Large intestine (tissue), 3 donors: ENCODE measurements around the gene CACYBP. TPM values are rescaled to one million over a fixed set of nuclear protein-coding genes. Genes with fewer than 3 reads are reported as not detected.

ENCODE experiments used
- DNase-seq, 2 donors: peaks; one replicate each; pipeline versions ENCODE4 v3.0.0 to v3.0.0-alpha.2; 2013
- H3K27ac ChIP-seq: one replicate; pipeline ENCODE4 v1.5.1; 2013; ENCODE audit warnings: low read length
- H3K27me3 ChIP-seq: 2 replicates; pipeline ENCODE4 v1.6.1; 2013; ENCODE audit warnings: low read length; ENCODE audit not compliant: control insufficient read depth, insufficient read depth
- H3K36me3 ChIP-seq: 2 replicates; pipeline ENCODE4 v1.6.1; 2013; ENCODE audit warnings: low read length; ENCODE audit not compliant: control insufficient read depth, insufficient read depth
- H3K4me1 ChIP-seq: one replicate; pipeline ENCODE4 v1.6.1; 2013; ENCODE audit warnings: low read length; ENCODE audit not compliant: control insufficient read depth, insufficient read depth
- H3K4me3 ChIP-seq: one replicate; pipeline ENCODE4 v1.5.1; 2013; ENCODE audit warnings: low read length
- H3K9me3 ChIP-seq: one replicate; pipeline ENCODE4 v1.6.1; 2013; ENCODE audit warnings: mild to moderate bottlenecking, low read depth, low read length, moderate library complexity; ENCODE audit not compliant: control insufficient read depth
- WGBS: methylation state at CpG from one replicate; pipeline ENCODE4 v1.1.5; 2013; ENCODE audit warnings: low lambda C conversion rate; ENCODE audit not compliant: insufficient coverage; 5-methylcytosine and 5-hydroxymethylcytosine counted together
- polyA plus RNA-seq: library from polyadenylated mRNA; unstranded; fragments of 120-200 nt; gene quantifications from one replicate; pipeline ENCODE4 v1.2.1, GENCODE V29; 2013

The CACYBP gene
- polyA plus RNA-seq, 1 donor, result 98.3 TPM

DNA sequence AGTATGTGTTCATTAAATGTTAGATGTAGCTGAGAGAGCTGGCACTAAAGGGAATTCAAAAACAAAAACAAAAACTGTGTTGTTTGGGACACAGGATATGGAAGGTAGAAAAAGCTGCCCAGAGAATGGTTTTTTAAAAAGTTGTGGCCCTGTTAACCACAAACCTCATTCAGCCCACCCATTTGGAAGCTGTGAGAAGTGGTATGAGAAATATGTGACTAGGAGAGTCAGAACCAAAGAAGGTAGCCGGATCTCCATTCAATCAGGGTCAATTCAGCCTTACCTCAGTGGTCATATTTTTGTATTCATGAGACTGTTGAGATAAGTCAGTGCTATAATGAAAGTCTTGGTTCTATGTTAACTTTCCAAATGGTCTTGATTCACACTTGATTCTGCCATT is 29.8 kb upstream of the CACYBP start:
- peak overlapping the region; percentile 84 for H3K27ac ChIP-seq
- DNase-seq, result no peak
- no peak overlapping the region for H3K4me3 ChIP-seq
- H3K9me3 ChIP-seq, result no peaks in the 10 kb centered on the region
- peaks cover 52% of the 10 kb centered on the region for H3K4me1 ChIP-seq
- H3K36me3 ChIP-seq, result peaks cover 11% of the 10 kb centered on the region
- no peaks in the 10 kb centered on the region for H3K27me3 ChIP-seq
- no CpG with 5 or more reads among the region's 1 CpG for WGBS

GRCh38 chr1:174971466-174971865 is 28.3 kb upstream of the CACYBP start:
- peaks cover 14% of the 10 kb centered on the region for H3K36me3 ChIP-seq
- H3K27me3 ChIP-seq, result no peaks in the 10 kb centered on the region
- H3K4me1 ChIP-seq, result peaks cover 38% of the 10 kb centered on the region
- H3K27ac ChIP-seq, result peak overlapping the region; percentile 15
- no peak for DNase-seq
- no peaks in the 10 kb centered on the region for H3K9me3 ChIP-seq
- no peak overlapping the region for H3K4me3 ChIP-seq

- H3K36me3 ChIP-seq, result peaks cover 16% of the 10 kb centered on the region
- no peaks in the 10 kb centered on the region for H3K27me3 ChIP-seq
- WGBS, result 43% methylated on average over 2 of the region's 2 CpGs
- no peak overlapping the region for H3K4me3 ChIP-seq
- peak overlapping the region; percentile 15 for H3K27ac ChIP-seq
- no peaks in the 10 kb centered on the region for H3K9me3 ChIP-seq
- H3K4me1 ChIP-seq, result peaks cover 37% of the 10 kb centered on the region
- DNase-seq, result no peak
These were observed 27.8 kb upstream of the CACYBP start for GRCh38 chr1:174971902-174972301.

DNA sequence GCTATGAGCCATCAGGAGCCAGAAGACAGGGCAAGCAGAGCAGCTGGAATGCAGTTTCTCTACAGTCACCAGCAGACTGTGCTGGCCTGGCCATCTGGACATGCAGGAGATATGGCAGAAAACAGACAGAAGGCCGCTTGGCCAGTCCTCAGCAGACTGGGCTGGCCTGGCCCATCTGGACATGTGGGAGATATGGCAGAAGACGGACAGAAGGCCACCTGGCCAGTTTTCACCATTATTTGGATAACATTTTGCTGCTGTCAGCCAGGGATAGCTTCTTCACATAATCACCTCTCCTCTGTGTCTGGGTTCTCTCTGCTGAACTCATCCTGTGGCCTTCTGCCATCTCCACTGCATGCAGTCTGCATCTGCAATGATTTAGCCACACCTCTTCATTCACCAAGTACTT is 25.0 kb upstream of the CACYBP start:
- Histone ChIP-seq H3K9me3 (no peaks in the 10 kb centered on the region), H3K4me1 (peaks cover 14% of the 10 kb centered on the region), H3K27me3 (no peaks in the 10 kb centered on the region), H3K27ac (no peak overlapping the region), H3K36me3 (peaks cover 27% of the 10 kb centered on the region), H3K4me3 (no peak overlapping the region)
- no peak for DNase-seq
- 100% methylated on average over 1 of the region's 2 CpGs for WGBS

DNA sequence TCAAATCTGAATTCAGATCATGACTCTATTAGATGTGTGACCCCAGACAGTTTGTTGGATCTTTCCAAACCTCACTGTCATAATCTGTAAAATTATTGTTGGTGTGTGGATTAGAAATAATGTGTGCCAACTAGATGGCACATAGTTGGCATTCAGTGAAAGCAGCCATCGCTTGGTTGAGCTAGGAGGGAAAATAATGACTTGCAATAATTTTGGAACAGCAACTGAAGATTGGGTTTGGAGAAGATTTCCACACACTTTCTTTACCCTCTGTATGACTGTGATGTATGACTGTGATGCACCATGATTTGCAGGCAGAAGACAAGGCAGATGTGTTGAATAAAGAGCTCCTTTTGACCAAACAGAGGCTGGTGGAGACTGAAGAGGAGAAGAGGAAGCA is 24.0 kb upstream of the CACYBP start:
- no peaks in the 10 kb centered on the region for H3K27me3 ChIP-seq
- H3K9me3 ChIP-seq, result no peaks in the 10 kb centered on the region
- 100% methylated on average over 1 of the region's 1 CpG for WGBS
- H3K4me3 ChIP-seq, result no peak overlapping the region
- peaks cover 30% of the 10 kb centered on the region for H3K36me3 ChIP-seq
- no peak for DNase-seq
- peak overlapping the region; percentile 56 for H3K27ac ChIP-seq
- H3K4me1 ChIP-seq, result peaks cover 14% of the 10 kb centered on the region

DNA sequence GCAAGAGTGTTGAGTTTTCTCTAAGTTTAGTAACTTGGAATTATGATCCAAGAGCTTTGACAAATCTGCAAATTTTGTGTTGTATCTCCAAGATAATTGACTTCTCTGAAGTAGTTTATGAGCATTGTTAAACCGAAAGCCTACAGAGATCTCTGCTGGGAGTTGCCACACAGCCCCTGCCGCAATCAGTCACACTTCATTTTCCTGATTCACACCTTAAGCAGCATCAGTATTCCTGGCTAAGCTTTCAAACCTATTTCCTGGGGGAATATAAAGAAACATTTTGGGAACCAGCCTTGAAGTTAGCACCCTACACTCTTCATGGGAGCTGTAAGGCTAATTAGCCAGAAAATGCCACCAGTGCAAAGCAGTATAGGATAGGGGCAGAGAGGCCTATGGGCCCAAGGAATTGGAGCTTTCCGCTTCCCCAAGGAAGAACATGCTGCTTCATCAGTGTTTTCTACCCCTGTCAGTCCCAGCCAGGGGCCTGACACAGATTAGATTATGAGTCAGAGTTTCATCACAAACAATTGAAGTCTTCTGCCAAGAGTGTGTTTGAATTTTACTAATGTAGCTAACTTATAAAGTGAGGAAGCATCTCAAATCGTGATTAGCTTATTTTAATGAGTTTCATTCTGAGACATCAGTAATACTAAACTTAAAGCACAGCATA is 23.2 kb upstream of the CACYBP start:
- peak overlapping the region; percentile 56 for H3K27ac ChIP-seq
- H3K9me3 ChIP-seq, result no peaks in the 10 kb centered on the region
- no peak overlapping the region for H3K4me3 ChIP-seq
- peaks cover 10% of the 10 kb centered on the region for H3K4me1 ChIP-seq
- 80% methylated on average over 1 of the region's 4 CpGs for WGBS
- H3K36me3 ChIP-seq, result peaks cover 32% of the 10 kb centered on the region
- DNase-seq, result peak in 1 of 2 donors; percentile 40
- no peaks in the 10 kb centered on the region for H3K27me3 ChIP-seq

- Histone ChIP-seq H3K36me3 (peaks cover 28% of the 10 kb centered on the region), H3K4me1 (no peaks in the 10 kb centered on the region), H3K4me3 (no peak overlapping the region), H3K27ac (no peak overlapping the region), H3K9me3 (no peaks in the 10 kb centered on the region), H3K27me3 (no peaks in the 10 kb centered on the region)
- peak in 1 of 2 donors; percentile 40 for DNase-seq
These were observed 16.6 kb upstream of the CACYBP start for GRCh38 chr1:174982971-174983689.

DNA sequence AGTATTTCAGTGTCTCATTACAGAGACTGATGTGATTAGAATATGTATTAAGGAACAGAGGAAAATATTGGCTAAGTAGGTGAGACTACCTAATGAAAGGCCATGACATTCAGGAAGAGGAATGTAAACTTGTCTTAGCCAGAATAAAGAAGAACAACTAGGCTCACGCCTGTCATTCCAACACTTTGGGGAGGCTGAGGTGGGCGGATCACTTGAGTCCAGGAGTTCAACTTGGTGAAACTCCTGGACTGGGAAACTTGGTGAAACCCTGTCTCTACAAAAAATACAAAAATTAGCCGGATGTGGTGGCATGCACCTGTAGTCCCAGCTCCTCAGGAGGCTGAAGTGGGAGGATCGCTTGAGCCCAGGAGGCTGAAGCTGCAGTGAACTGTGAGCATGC is 14.8 kb upstream of the CACYBP start:
- WGBS, result no CpG with 5 or more reads among the region's 4 CpGs
- Histone ChIP-seq H3K4me1 (no peaks in the 10 kb centered on the region), H3K36me3 (peaks cover 28% of the 10 kb centered on the region), H3K27me3 (no peaks in the 10 kb centered on the region), H3K9me3 (no peaks in the 10 kb centered on the region), H3K27ac (no peak overlapping the region), H3K4me3 (no peak overlapping the region)
- no peak for DNase-seq

GRCh38 chr1:174988539-174988938 is 11.2 kb upstream of the CACYBP start:
- no peak for DNase-seq
- Histone ChIP-seq H3K4me1 (no peaks in the 10 kb centered on the region), H3K4me3 (no peak overlapping the region), H3K9me3 (no peaks in the 10 kb centered on the region), H3K36me3 (peaks cover 22% of the 10 kb centered on the region), H3K27ac (no peak overlapping the region), H3K27me3 (no peaks in the 10 kb centered on the region)

DNA sequence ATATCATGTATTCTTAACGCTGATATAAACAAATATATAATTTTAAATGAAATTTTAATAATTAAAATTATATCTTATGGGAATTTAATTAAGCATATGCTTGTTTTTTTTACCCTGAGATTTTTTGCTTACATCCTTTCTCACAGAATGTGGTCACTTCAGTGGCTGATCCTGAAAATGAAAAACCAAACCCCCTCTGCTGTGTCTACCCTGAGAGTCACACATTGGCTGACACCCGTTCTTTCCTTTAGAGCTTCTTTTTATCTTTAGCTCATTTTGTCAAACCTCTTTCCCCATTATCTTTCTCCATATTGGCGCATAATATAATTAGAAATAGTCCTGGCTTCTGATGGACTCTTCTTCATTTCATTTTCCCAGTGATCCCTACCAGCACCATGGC is 10.8 kb upstream of the CACYBP start:
- Histone ChIP-seq H3K4me3 (no peak overlapping the region), H3K36me3 (peaks cover 24% of the 10 kb centered on the region), H3K4me1 (no peaks in the 10 kb centered on the region), H3K27ac (no peak overlapping the region), H3K27me3 (no peaks in the 10 kb centered on the region), H3K9me3 (no peaks in the 10 kb centered on the region)
- DNase-seq, result no peak
- WGBS, result 97% methylated on average over 3 of the region's 3 CpGs
